HEK293 (cell line): ENCODE results near the gene PRR19.

ENCODE experiments used
- CTCF ChIA-PET: fragments of 350-600 bp; formaldehyde crosslinking; extraction: SDS; loops from one replicate; lab custom pipeline; 2021; ENCODE audit warnings: antibody characterized with exemption; lab: Yijun Ruan, JAX
- POLR2A ChIA-PET: fragments of 300-600 bp; formaldehyde crosslinking; extraction: SDS; loops from one replicate; lab custom pipeline; 2020; ENCODE audit warnings: antibody characterized with exemption, inconsistent platforms; lab: Yijun Ruan, JAX
- H3K27ac ChIP-seq: fragments of 200-500 bp; sonication (Bioruptor generic); 2 replicates; pipeline ENCODE4 v1.5.1; 2014; ENCODE audit warnings: low read depth, low read length, control low read depth, inconsistent platforms; ENCODE audit errors: extremely low read depth
- H3K36me3 ChIP-seq, 2 experiments: fragments of 200-500 bp in 1 of 2; sonication (Bioruptor generic) in 1 of 2; 1 replicate in 1 of 2; 2 replicates in 1 of 2; pipeline ENCODE4 v1.5.1; 2014 to 2017; ENCODE audit warnings: inconsistent platforms in 2 of 2, low read length in 2 of 2; ENCODE audit not compliant: control insufficient read depth in 2 of 2, insufficient read depth in 1 of 2
- H3K4me1 ChIP-seq: fragments of 200-500 bp; sonication (Bioruptor generic); 2 replicates; pipeline ENCODE4 v1.5.1; 2014; ENCODE audit warnings: mild to moderate bottlenecking, low read length, inconsistent platforms; ENCODE audit not compliant: control insufficient read depth, insufficient read depth
- H3K4me3 ChIP-seq: 2 replicates; pipeline ENCODE4 v1.5.1; 2011; ENCODE audit warnings: low read depth, mild to moderate bottlenecking, control low read depth, low read length, moderate library complexity
- H3K9me3 ChIP-seq: fragments of 200-500 bp; sonication (Bioruptor generic); 2 replicates; pipeline ENCODE4 v1.5.1; 2014; ENCODE audit warnings: low read depth, low read length, inconsistent platforms; ENCODE audit not compliant: control insufficient read depth, insufficient read depth
- GLIS2 ChIP-seq: fragments of 450-650 bp; formaldehyde crosslinking; IDR thresholded peaks from 2 replicates; pipeline ENCODE4 v1.5.1; 2016; ENCODE audit warnings: missing biosample characterization, missing genetic modification characterization
- HOXD13 ChIP-seq: sonication (generic); formaldehyde crosslinking; IDR thresholded peaks from 2 replicates; pipeline ENCODE4 v1.8.0; 2022; ENCODE audit warnings: missing genetic modification reagents, borderline replicate concordance
- KLF8 ChIP-seq: fragments of 450-650 bp; formaldehyde crosslinking; IDR thresholded peaks from 2 replicates; pipeline ENCODE4 v1.5.1; 2016; ENCODE audit warnings: missing biosample characterization, missing genetic modification characterization
- SCRT2 ChIP-seq: fragments of 450-650 bp; formaldehyde crosslinking; IDR thresholded peaks from 2 replicates; pipeline ENCODE4 v1.5.1; 2016; ENCODE audit warnings: missing biosample characterization, missing genetic modification characterization
- ZNF121 ChIP-seq: fragments of 450-650 bp; formaldehyde crosslinking; IDR thresholded peaks from 2 replicates; pipeline ENCODE4 v1.5.1; 2016; ENCODE audit warnings: missing biosample characterization, missing genetic modification characterization
- ZNF133 ChIP-seq: fragments of 450-650 bp; formaldehyde crosslinking; IDR thresholded peaks from 2 replicates; pipeline ENCODE4 v1.5.1; 2016; ENCODE audit warnings: missing biosample characterization, missing genetic modification characterization
- ZNF433 ChIP-seq: fragments of 450-650 bp; formaldehyde crosslinking; IDR thresholded peaks from 2 replicates; pipeline ENCODE4 v1.5.1; 2016; ENCODE audit warnings: missing biosample characterization, missing genetic modification characterization, low read depth
- ZNF529 ChIP-seq: fragments of 450-650 bp; formaldehyde crosslinking; IDR thresholded peaks from 2 replicates; pipeline ENCODE4 v1.5.1; 2017; ENCODE audit warnings: missing genetic modification characterization, missing biosample characterization; ENCODE audit not compliant: insufficient replicate concordance
- ZNF561 ChIP-seq: fragments of 450-650 bp; IDR thresholded peaks from 2 replicates; pipeline ENCODE4 v1.5.1; 2018; ENCODE audit warnings: missing biosample characterization, missing genetic modification characterization, borderline replicate concordance
- TF ChIP-seq, protein P1 (sequence below): fragments of 450-650 bp; formaldehyde crosslinking; IDR thresholded peaks from 2 replicates; pipeline ENCODE4 v1.5.1; 2016; ENCODE audit warnings: missing biosample characterization, missing genetic modification characterization, borderline replicate concordance
- TF ChIP-seq, protein P2 (sequence below): fragments of 450-650 bp; formaldehyde crosslinking; conservative IDR thresholded peaks from 2 replicates; pipeline ENCODE4 v1.5.1; 2016; ENCODE audit warnings: low read depth, missing biosample characterization, missing genetic modification characterization
- TF ChIP-seq, protein P3 (sequence below): fragments of 450-650 bp; formaldehyde crosslinking; conservative IDR thresholded peaks from 2 replicates; pipeline ENCODE4 v1.5.1; 2016; ENCODE audit warnings: low read depth, missing biosample characterization, missing genetic modification characterization
- TF ChIP-seq, protein P4 (sequence below): fragments of 450-650 bp; formaldehyde crosslinking; IDR thresholded peaks from 2 replicates; pipeline ENCODE4 v1.5.1; 2017; ENCODE audit warnings: missing biosample characterization, missing genetic modification characterization
- TF ChIP-seq, protein P5 (sequence below): fragments of 450-650 bp; formaldehyde crosslinking; IDR thresholded peaks from 2 replicates; pipeline ENCODE4 v1.5.1; 2016; ENCODE audit warnings: missing biosample characterization, missing genetic modification characterization

PRR19 gene

DNA sequence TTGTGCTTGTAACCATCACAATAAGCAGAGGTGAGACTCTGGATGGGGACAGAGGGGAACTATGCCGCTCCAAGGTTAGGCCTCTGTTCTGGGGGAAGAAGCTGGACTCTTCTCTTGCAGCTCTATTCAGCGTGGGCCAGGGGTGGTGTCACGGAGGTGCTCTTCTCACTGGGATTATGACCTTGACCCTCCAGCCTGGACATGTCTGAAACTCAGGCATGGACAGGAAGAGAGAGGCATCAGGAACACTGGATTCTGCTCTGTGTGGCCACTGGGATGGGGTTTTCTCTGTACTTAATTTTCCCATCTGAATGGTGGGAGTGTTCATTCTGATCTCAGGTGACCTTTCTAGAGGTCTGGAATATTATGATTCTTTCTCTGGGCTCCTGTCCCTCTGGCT, 31.1 kb downstream of the PRR19 start (continued):
- TF ChIP-seq, protein P1, sequence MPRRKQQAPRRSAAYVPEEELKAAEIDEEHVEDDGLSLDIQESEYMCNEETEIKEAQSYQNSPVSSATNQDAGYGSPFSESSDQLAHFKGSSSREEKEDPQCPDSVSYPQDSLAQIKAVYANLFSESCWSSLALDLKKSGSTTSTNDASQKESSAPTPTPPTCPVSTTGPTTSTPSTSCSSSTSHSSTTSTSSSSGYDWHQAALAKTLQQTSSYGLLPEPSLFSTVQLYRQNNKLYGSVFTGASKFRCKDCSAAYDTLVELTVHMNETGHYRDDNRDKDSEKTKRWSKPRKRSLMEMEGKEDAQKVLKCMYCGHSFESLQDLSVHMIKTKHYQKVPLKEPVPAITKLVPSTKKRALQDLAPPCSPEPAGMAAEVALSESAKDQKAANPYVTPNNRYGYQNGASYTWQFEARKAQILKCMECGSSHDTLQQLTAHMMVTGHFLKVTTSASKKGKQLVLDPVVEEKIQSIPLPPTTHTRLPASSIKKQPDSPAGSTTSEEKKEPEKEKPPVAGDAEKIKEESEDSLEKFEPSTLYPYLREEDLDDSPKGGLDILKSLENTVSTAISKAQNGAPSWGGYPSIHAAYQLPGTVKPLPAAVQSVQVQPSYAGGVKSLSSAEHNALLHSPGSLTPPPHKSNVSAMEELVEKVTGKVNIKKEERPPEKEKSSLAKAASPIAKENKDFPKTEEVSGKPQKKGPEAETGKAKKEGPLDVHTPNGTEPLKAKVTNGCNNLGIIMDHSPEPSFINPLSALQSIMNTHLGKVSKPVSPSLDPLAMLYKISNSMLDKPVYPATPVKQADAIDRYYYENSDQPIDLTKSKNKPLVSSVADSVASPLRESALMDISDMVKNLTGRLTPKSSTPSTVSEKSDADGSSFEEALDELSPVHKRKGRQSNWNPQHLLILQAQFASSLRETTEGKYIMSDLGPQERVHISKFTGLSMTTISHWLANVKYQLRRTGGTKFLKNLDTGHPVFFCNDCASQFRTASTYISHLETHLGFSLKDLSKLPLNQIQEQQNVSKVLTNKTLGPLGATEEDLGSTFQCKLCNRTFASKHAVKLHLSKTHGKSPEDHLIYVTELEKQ (tag by site-specific recombination), result no peak
- TF ChIP-seq ZNF133 (tag by site-specific recombination), result no peak
- TF ChIP-seq, protein P2, sequence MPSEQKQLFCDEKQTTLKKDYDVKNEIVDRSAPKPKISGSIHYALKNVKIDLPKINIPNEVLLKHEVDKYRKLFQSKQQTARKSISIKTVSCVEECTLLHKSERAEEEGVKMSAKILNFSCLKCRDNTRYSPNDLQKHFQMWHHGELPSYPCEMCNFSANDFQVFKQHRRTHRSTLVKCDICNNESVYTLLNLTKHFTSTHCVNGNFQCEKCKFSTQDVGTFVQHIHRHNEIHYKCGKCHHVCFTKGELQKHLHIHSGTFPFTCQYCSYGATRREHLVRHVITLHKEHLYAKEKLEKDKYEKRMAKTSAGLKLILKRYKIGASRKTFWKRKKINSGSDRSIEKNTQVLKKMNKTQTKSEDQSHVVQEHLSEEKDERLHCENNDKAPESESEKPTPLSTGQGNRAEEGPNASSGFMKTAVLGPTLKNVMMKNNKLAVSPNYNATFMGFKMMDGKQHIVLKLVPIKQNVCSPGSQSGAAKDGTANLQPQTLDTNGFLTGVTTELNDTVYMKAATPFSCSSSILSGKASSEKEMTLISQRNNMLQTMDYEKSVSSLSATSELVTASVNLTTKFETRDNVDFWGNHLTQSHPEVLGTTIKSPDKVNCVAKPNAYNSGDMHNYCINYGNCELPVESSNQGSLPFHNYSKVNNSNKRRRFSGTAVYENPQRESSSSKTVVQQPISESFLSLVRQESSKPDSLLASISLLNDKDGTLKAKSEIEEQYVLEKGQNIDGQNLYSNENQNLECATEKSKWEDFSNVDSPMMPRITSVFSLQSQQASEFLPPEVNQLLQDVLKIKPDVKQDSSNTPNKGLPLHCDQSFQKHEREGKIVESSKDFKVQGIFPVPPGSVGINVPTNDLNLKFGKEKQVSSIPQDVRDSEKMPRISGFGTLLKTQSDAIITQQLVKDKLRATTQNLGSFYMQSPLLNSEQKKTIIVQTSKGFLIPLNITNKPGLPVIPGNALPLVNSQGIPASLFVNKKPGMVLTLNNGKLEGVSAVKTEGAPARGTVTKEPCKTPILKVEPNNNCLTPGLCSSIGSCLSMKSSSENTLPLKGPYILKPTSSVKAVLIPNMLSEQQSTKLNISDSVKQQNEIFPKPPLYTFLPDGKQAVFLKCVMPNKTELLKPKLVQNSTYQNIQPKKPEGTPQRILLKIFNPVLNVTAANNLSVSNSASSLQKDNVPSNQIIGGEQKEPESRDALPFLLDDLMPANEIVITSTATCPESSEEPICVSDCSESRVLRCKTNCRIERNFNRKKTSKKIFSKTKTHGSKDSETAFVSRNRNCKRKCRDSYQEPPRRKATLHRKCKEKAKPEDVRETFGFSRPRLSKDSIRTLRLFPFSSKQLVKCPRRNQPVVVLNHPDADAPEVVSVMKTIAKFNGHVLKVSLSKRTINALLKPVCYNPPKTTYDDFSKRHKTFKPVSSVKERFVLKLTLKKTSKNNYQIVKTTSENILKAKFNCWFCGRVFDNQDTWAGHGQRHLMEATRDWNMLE (tag by site-specific recombination), result no peak
- TF ChIP-seq ZNF529 (tag by site-specific recombination), result no peak
- no peak for TF ChIP-seq ZNF433 (tag by site-specific recombination)

DNA sequence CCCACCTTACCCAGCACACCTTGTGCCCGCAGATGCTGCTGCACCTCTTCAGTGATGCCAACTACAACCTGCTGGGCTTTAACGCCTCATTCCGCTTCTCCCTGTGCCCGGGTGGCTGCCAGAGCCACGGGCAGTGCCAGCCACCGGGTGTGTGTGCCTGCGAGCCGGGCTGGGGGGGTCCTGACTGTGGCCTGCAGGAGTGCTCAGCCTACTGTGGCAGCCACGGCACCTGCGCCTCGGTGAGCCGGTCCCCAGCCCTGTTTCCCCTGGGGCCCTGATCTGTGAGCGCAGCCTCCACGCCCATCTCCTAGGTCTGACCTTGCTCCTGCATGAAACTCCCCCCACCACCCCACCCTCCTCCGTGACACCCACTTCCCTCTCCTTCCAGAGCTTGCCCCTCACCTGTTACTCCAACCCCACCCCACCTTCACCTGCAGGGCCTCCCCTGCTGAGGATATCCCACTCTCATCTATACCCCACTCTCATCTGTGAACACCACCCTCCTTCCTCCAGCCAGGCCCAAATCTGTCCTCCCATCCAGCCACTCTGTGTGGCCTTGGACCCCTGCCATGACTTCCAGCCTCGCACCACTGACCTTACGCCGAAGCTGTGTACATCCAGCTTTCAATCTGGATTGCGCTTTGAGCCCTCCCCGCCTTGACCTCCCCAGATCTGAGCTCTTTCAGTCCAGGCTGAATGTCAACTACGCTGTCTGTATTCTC, 32.2 kb downstream of the PRR19 start:
- ChIA-PET CTCF (interaction anchor here (0.5 kb wide), 1 partner anchor 90 kb away, joined by 3 read pairs; no protein-coding TSS in a partner anchor), POLR2A (interaction anchor here (1.1 kb wide), 1 partner anchor 63 kb away, joined by 5 read pairs; no protein-coding TSS in a partner anchor)
- Histone ChIP-seq H3K27ac (peak overlapping the region; percentile 37; the same call in 1 of the 2 replicates), H3K36me3 (peaks cover 38 to 45% of the 10 kb centered on the region in 2 experiments), H3K9me3 (no peaks in the 10 kb centered on the region), H3K4me3 (no peak overlapping the region), H3K4me1 (peaks cover 15% of the 10 kb centered on the region)
- TF ChIP-seq ZNF121 (tag by site-specific recombination), result no peak
- TF ChIP-seq HOXD13 (CRISPR knock-in tag), result no peak
- peak; percentile 61 for TF ChIP-seq SCRT2 (tag by site-specific recombination)
- no peak for TF ChIP-seq ZNF561 (tag by site-specific recombination)
- 0 out of 2 replicates have a peak, but pooled peaks have one; percentile 14 for TF ChIP-seq GLIS2 (tag by site-specific recombination)
- TF ChIP-seq, protein P1 (tag by site-specific recombination), result no peak
- TF ChIP-seq, protein P3, sequence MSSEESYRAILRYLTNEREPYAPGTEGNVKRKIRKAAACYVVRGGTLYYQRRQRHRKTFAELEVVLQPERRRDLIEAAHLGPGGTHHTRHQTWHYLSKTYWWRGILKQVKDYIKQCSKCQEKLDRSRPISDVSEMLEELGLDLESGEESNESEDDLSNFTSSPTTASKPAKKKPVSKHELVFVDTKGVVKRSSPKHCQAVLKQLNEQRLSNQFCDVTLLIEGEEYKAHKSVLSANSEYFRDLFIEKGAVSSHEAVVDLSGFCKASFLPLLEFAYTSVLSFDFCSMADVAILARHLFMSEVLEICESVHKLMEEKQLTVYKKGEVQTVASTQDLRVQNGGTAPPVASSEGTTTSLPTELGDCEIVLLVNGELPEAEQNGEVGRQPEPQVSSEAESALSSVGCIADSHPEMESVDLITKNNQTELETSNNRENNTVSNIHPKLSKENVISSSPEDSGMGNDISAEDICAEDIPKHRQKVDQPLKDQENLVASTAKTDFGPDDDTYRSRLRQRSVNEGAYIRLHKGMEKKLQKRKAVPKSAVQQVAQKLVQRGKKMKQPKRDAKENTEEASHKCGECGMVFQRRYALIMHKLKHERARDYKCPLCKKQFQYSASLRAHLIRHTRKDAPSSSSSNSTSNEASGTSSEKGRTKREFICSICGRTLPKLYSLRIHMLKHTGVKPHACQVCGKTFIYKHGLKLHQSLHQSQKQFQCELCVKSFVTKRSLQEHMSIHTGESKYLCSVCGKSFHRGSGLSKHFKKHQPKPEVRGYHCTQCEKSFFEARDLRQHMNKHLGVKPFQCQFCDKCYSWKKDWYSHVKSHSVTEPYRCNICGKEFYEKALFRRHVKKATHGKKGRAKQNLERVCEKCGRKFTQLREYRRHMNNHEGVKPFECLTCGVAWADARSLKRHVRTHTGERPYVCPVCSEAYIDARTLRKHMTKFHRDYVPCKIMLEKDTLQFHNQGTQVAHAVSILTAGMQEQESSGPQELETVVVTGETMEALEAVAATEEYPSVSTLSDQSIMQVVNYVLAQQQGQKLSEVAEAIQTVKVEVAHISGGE, result 0 out of 2 replicates have a peak, but pooled peaks have one; percentile 42
- no peak for TF ChIP-seq KLF8 (tag by site-specific recombination)
- TF ChIP-seq, protein P4, sequence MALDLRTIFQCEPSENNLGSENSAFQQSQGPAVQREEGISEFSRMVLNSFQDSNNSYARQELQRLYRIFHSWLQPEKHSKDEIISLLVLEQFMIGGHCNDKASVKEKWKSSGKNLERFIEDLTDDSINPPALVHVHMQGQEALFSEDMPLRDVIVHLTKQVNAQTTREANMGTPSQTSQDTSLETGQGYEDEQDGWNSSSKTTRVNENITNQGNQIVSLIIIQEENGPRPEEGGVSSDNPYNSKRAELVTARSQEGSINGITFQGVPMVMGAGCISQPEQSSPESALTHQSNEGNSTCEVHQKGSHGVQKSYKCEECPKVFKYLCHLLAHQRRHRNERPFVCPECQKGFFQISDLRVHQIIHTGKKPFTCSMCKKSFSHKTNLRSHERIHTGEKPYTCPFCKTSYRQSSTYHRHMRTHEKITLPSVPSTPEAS (tag by site-specific recombination), result no peak
- TF ChIP-seq, protein P5, sequence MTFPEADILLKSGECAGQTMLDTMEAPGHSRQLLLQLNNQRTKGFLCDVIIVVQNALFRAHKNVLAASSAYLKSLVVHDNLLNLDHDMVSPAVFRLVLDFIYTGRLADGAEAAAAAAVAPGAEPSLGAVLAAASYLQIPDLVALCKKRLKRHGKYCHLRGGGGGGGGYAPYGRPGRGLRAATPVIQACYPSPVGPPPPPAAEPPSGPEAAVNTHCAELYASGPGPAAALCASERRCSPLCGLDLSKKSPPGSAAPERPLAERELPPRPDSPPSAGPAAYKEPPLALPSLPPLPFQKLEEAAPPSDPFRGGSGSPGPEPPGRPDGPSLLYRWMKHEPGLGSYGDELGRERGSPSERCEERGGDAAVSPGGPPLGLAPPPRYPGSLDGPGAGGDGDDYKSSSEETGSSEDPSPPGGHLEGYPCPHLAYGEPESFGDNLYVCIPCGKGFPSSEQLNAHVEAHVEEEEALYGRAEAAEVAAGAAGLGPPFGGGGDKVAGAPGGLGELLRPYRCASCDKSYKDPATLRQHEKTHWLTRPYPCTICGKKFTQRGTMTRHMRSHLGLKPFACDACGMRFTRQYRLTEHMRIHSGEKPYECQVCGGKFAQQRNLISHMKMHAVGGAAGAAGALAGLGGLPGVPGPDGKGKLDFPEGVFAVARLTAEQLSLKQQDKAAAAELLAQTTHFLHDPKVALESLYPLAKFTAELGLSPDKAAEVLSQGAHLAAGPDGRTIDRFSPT (tag by site-specific recombination), result peak; percentile 52; the same call in 1 of the 2 replicates
